ENCODE measurements around the gene LIN7B. TPM values are rescaled to one million over a fixed set of nuclear protein-coding genes. Genes with fewer than 3 reads are reported as not detected.
A peak's percentile ranks its signal among the peaks of the same experiment; 100 is the strongest.

Gene LIN7B
- total and polyA plus RNA-seq, 2 experiments from 2014 or later = 1.2 to 10.5 TPM

GRCh38 chr19:49148044-49148682 lies 34.0 kb downstream of the LIN7B start (continued):
- TF ChIP-seq REST (IDR thresholded peaks at IDR 0.05; ENCODE audit: unreplicated experiment) (no peak), ETS1 (IDR thresholded peaks at IDR 0.05) (no peak), ZNF331 (CRISPR knock-in tag; IDR thresholded peaks at IDR 0.05; ENCODE audit: low read depth) (no peak), EZH2phosphoT487 (IDR thresholded peaks at IDR 0.05; ENCODE audit: unreplicated experiment) (no peak), STAT1 (IDR thresholded peaks at IDR 0.05; ENCODE audit: unreplicated experiment) (no peak)

- Histone ChIP-seq H3K4me2 (peak overlapping the region; percentile 99), H3K4me3 (peak overlapping the region; percentile 96), H3F3A (replicated peaks; ENCODE audit: low read depth) (peaks cover 22% of the 10 kb centered on the region), H3K9me2 (ENCODE audit: insufficient read depth) (peaks cover 12% of the 10 kb centered on the region), H2AFZ (peak overlapping the region; percentile 91), H4K20me1 (replicated peaks; ENCODE audit: insufficient read depth) (no peaks in the 10 kb centered on the region), H3K36me3 (ENCODE audit: insufficient read depth) (no peaks in the 10 kb centered on the region), H3K27ac (ENCODE audit: low read depth) (peak overlapping the region; percentile 90), H3K4me1 (ENCODE audit: insufficient read depth) (peaks cover 15% of the 10 kb centered on the region), H3K79me2 (replicated peaks; ENCODE audit: insufficient read depth) (no peaks in the 10 kb centered on the region), H3K27me3 (ENCODE audit: insufficient read depth) (peaks cover 7% of the 10 kb centered on the region; the same call in 1 of the 2 replicates)
- Mint-ChIP-seq H3K27ac (peak overlapping the region; percentile 95), H3K36me3 (ENCODE audit: low read depth) (peaks cover 3% of the 10 kb centered on the region; the same call in 1 of the 3 replicates), H3K27me3 (ENCODE audit: insufficient read depth, low read depth, poor library complexity) (peaks cover 22% of the 10 kb centered on the region), H3K9me3 (peaks cover 3% of the 10 kb centered on the region; the same call in 2 of the 3 replicates), H3K4me3 (peak overlapping the region; percentile 96), H3K4me1 (peaks cover 36% of the 10 kb centered on the region)
- TF ChIP-seq ETS1 (IDR thresholded peaks at IDR 0.05) (no peak), CREB1 (CRISPR knock-in tag; IDR thresholded peaks at IDR 0.05; ENCODE audit: low read depth) (no peak), NANOG (IDR thresholded peaks at IDR 0.05; ENCODE audit: borderline replicate concordance) (no peak), STAT1 (IDR thresholded peaks at IDR 0.05; ENCODE audit: unreplicated experiment) (no peak), ZNF114 (CRISPR knock-in tag; IDR thresholded peaks at IDR 0.05) (no peak), POLR2AphosphoS5 (IDR thresholded peaks at IDR 0.05; ENCODE audit: low read depth) (peak; percentile 78), REST (IDR thresholded peaks at IDR 0.05; ENCODE audit: unreplicated experiment) (peak; percentile 75)
- peak; percentile 99 for DNase-seq (ENCODE audit: low spot score)
- ATAC-seq = peak; percentile 31
Measured at GRCh38 chr19:49148784-49149651, 34.8 kb downstream of the LIN7B start.

Measured in GM23338 (cell line).